Esophagus muscularis mucosa (tissue), 4 donors: ENCODE results near the gene TMEM190. TPM values are rescaled to one million over a fixed set of nuclear protein-coding genes. Genes with fewer than 3 reads are reported as not detected.

Experiments
- DNase-seq: peaks from one replicate; pipeline ENCODE4 v3.0.0-alpha.2; 2017; ENCODE audit errors: extremely low spot score
- H3K27ac ChIP-seq, 4 donors: fragments of 200-600 bp; sonication (generic); replicated peaks in 1 of 4; 1 replicate in 3 of 4; 2 replicates in 1 of 4; pipeline ENCODE4 v1.5.1; 2016 to 2019; ENCODE audit warnings: mild to moderate bottlenecking in 1 of 4
- H3K27me3 ChIP-seq, 4 donors: fragments of 200-600 bp; sonication (generic); one replicate each; pipeline versions ENCODE4 v1.5.1 to v1.6.0; 2016 to 2019
- H3K36me3 ChIP-seq, 4 donors: fragments of 200-600 bp; sonication (generic); one replicate each; pipeline ENCODE4 v1.5.1; 2016 to 2019
- H3K4me1 ChIP-seq, 4 donors: fragments of 200-600 bp; sonication (generic); one replicate each; pipeline ENCODE4 v1.5.1; 2016 to 2019
- H3K4me3 ChIP-seq, 4 donors: fragments of 200-600 bp; sonication (generic); 1 replicate in 2 of 4; 2 replicates in 2 of 4; pipeline ENCODE4 v1.5.1; 2016 to 2019; ENCODE audit warnings: mild to moderate bottlenecking in 4 of 4, moderate library complexity in 1 of 4
- H3K9me3 ChIP-seq, 4 donors: fragments of 200-600 bp; sonication (generic); 1 replicate in 3 of 4; 2 replicates in 1 of 4; pipeline ENCODE4 v1.5.1; 2016 to 2019
- CTCF ChIP-seq, 3 experiments: fragments of 200-600 bp in 2 of 3; fragments of 450-650 bp in 1 of 3; sonication (generic) in 2 of 3; IDR thresholded peaks; one replicate each; pipeline ENCODE4 v1.5.1; 2017 to 2019; ENCODE audit warnings: antibody characterized with exemption in 3 of 3, mild to moderate bottlenecking in 2 of 3, moderate library complexity in 1 of 3
- EP300 ChIP-seq: sonication (generic); formaldehyde crosslinking; IDR thresholded peaks from one replicate; pipeline ENCODE4 v1.6.1; 2017; ENCODE audit warnings: antibody characterized with exemption
- POLR2A ChIP-seq: fragments of 450-650 bp; IDR thresholded peaks from one replicate; pipeline ENCODE4 v1.6.1; 2017; ENCODE audit warnings: antibody characterized with exemption, moderate library complexity, mild to moderate bottlenecking, low read depth
- POLR2AphosphoS5 ChIP-seq, 2 donors: sonication (generic); formaldehyde crosslinking; IDR thresholded peaks; one replicate each; pipeline ENCODE4 v1.6.1; 2017; ENCODE audit warnings: antibody characterized with exemption in 2 of 2
- WGBS: methylation state at CpG from one replicate; pipeline ENCODE4 v1.1.5; 2018; 5-methylcytosine and 5-hydroxymethylcytosine counted together
- intact Hi-C: fragments of 100-400 bp; cut with DNase I; formaldehyde crosslinking; loops from one replicate; pipeline ENCODE4 v1.15.1; 2023
- total RNA-seq, 4 donors: library from RNA; depleted of rRNA; stranded (reverse); fragments of >200 nt; gene quantifications; one replicate each; pipeline versions ENCODE4 v1.1.0 to v1.2.1, GENCODE V29; 2016

The TMEM190 gene
- total RNA-seq, 4 donors from 2014 or later = not detected

- WGBS = 68% methylated on average over 13 of the region's 13 CpGs
- TF ChIP-seq EP300 (no peak), POLR2A (no peak), CTCF (IDR thresholded peaks at IDR 0.05) (no peak), POLR2AphosphoS5 (IDR thresholded peaks at IDR 0.05) (no peak)
- Histone ChIP-seq H3K27ac (no peak overlapping the region), H3K36me3 (no peaks in the 10 kb centered on the region), H3K4me3 (no peak overlapping the region), H3K4me1 (no peaks in the 10 kb centered on the region), H3K9me3 (no peaks in the 10 kb centered on the region), H3K27me3 (peaks cover 0 to 80% (median 3%) of the 10 kb centered on the region in 4 donors)
- no peak for DNase-seq
- intact Hi-C loops = no loop called here
These were observed 46.8 kb downstream of the TMEM190 start for GRCh38 chr19:55423225-55424005.

- WGBS = 70% methylated on average over 3 of the region's 3 CpGs
- H3K36me3 ChIP-seq = no peaks in the 10 kb centered on the region
- peaks cover 0 to 82% (median 8%) of the 10 kb centered on the region in 4 donors for H3K27me3 ChIP-seq
- no peak overlapping the region for H3K27ac ChIP-seq
- intact Hi-C loops = no loop called here
- H3K4me1 ChIP-seq = no peaks in the 10 kb centered on the region
- H3K4me3 ChIP-seq = no peak overlapping the region
- TF ChIP-seq EP300 = no peak
- no peak for TF ChIP-seq POLR2AphosphoS5 (IDR thresholded peaks at IDR 0.05)
- TF ChIP-seq POLR2A = no peak
- no peak for TF ChIP-seq CTCF (IDR thresholded peaks at IDR 0.05)
- DNase-seq = no peak
- H3K9me3 ChIP-seq = no peaks in the 10 kb centered on the region
These were observed 47.9 kb downstream of the TMEM190 start for GRCh38 chr19:55424518-55424917.

- no peak overlapping the region for H3K4me3 ChIP-seq
- intact Hi-C loops = no loop called here
- DNase-seq = no peak
- H3K4me1 ChIP-seq = no peaks in the 10 kb centered on the region
- H3K27me3 ChIP-seq = peaks cover 0 to 84% (median 10%) of the 10 kb centered on the region in 4 donors
- WGBS = 80% methylated on average over 2 of the region's 2 CpGs
- H3K9me3 ChIP-seq = no peaks in the 10 kb centered on the region
- H3K36me3 ChIP-seq = no peaks in the 10 kb centered on the region
- TF ChIP-seq EP300 (no peak), POLR2A (no peak), POLR2AphosphoS5 (IDR thresholded peaks at IDR 0.05) (no peak), CTCF (IDR thresholded peaks at IDR 0.05) (no peak)
- no peak overlapping the region for H3K27ac ChIP-seq
These were observed 49.4 kb downstream of the TMEM190 start for GRCh38 chr19:55426042-55426441.

Other genes starting within 250 kb of the TMEM190 start
- gene TNNT1, start 227.6 kb upstream of the TMEM190 start, total RNA-seq = 1 to 10 TPM in 1 of 4 donors, not detected in 3; 2.0 TPM
- not detected for gene TNNI3, start 219.1 kb upstream of the TMEM190 start, total RNA-seq
- under 1 TPM in 1 of 4 donors, not detected in 3; 0.83 TPM for gene DNAAF3, start 210.2 kb upstream of the TMEM190 start, total RNA-seq
- gene SYT5, start 196.5 kb upstream of the TMEM190 start, total RNA-seq = 1 to 10 TPM in 2 of 4 donors, under 1 TPM in 1, not detected in 1; 0.80 to 2.1 (median 1.7) TPM
- 1 to 10 TPM in 2 of 4 donors, under 1 TPM in 2; 0.42 to 2.7 (median 1.4) TPM for gene PTPRH, start 167.3 kb upstream of the TMEM190 start, total RNA-seq
- 1 to 10 TPM; 1.7 to 2.8 (median 2.4) TPM for gene TMEM86B, start 148.1 kb upstream of the TMEM190 start, total RNA-seq
- gene PPP6R1, start 117.8 kb upstream of the TMEM190 start, total RNA-seq = 10 to 100 TPM; 37.4 to 75.5 (median 45.6) TPM
- gene HSPBP1, start 96.7 kb upstream of the TMEM190 start, total RNA-seq = 10 to 100 TPM; 28.5 to 44.0 (median 32.2) TPM
- gene BRSK1, start 92.8 kb upstream of the TMEM190 start, total RNA-seq = 10 to 100 TPM in 1 of 4 donors, 1 to 10 TPM in 3; 3.3 to 16.9 (median 6.7) TPM
- 1 to 10 TPM in 3 of 4 donors, under 1 TPM in 1; 0.83 to 5.2 (median 2.7) TPM for gene TMEM150B, start 51.5 kb upstream of the TMEM190 start, total RNA-seq
- 1 to 10 TPM; 5.0 to 8.7 (median 8.1) TPM for gene KMT5C, start 37.0 kb upstream of the TMEM190 start, total RNA-seq
- under 1 TPM in 1 of 4 donors, not detected in 3; 0.19 TPM for gene COX6B2, start 22.1 kb upstream of the TMEM190 start, total RNA-seq
- gene GARIN5B, start 13.6 kb upstream of the TMEM190 start, total RNA-seq = not detected
- gene IL11, start 6.4 kb upstream of the TMEM190 start, total RNA-seq = under 1 TPM in 2 of 4 donors, not detected in 2; 0.33 to 0.34 TPM
- gene TMEM238, start 7.5 kb downstream of the TMEM190 start, total RNA-seq = 1 to 10 TPM in 2 of 4 donors, under 1 TPM in 2; 0.83 to 7.5 (median 1.00) TPM
- gene RPL28, start 9.1 kb downstream of the TMEM190 start, total RNA-seq = 100 to 1,000 TPM; 263 to 419 (median 369) TPM
- 10 to 100 TPM in 3 of 4 donors, 1 to 10 TPM in 1; 9.1 to 37.9 (median 22.0) TPM for gene UBE2S, start 31.0 kb downstream of the TMEM190 start, total RNA-seq
- under 1 TPM in 2 of 4 donors, not detected in 2; under 0.01 to 0.13 TPM for gene SHISA7, start 66.5 kb downstream of the TMEM190 start, total RNA-seq
- 100 to 1,000 TPM in 1 of 4 donors, 10 to 100 TPM in 3; 66.8 to 104 (median 77.7) TPM for gene ISOC2, start 84.8 kb downstream of the TMEM190 start, total RNA-seq
- not detected for gene C19orf85, start 87.9 kb downstream of the TMEM190 start, total RNA-seq
- 10 to 100 TPM in 3 of 4 donors, 1 to 10 TPM in 1; 5.1 to 16.6 (median 11.9) TPM for gene ZNF628, start 99.8 kb downstream of the TMEM190 start, total RNA-seq
- 10 to 100 TPM in 3 of 4 donors, 1 to 10 TPM in 1; 5.8 to 14.2 (median 10.2) TPM for gene NAT14, start 108.4 kb downstream of the TMEM190 start, total RNA-seq
- gene SSC5D, start 111.6 kb downstream of the TMEM190 start, total RNA-seq = 10 to 100 TPM in 3 of 4 donors, 1 to 10 TPM in 1; 9.5 to 41.2 (median 14.6) TPM
- gene SBK2, start 160.3 kb downstream of the TMEM190 start, total RNA-seq = not detected
- 1 to 10 TPM in 2 of 4 donors, under 1 TPM in 1, not detected in 1; 0.83 to 1.5 (median 1.5) TPM for gene SBK3, start 168.7 kb downstream of the TMEM190 start, total RNA-seq
- 10 to 100 TPM in 1 of 4 donors, 1 to 10 TPM in 3; 4.2 to 11.1 (median 8.1) TPM for gene ZNF579, start 204.0 kb downstream of the TMEM190 start, total RNA-seq
- 10 to 100 TPM in 2 of 4 donors, 1 to 10 TPM in 2; 8.3 to 17.3 (median 11.4) TPM for gene FIZ1, start 222.7 kb downstream of the TMEM190 start, total RNA-seq
- gene ZNF524, start 223.5 kb downstream of the TMEM190 start, total RNA-seq = 10 to 100 TPM; 20.5 to 36.2 (median 27.9) TPM
- 10 to 100 TPM in 2 of 4 donors, 1 to 10 TPM in 2; 7.5 to 15.4 (median 10.2) TPM for gene ZNF865, start 228.8 kb downstream of the TMEM190 start, total RNA-seq
- 1 to 10 TPM; 2.5 to 6.3 (median 4.0) TPM for gene ZNF784, start 247.7 kb downstream of the TMEM190 start, total RNA-seq